ENCODE results near the gene CMTM1.
A peak's percentile ranks its signal among the peaks of the same experiment; 100 is the strongest.

Gene CMTM1

GRCh38 chr16:66539623-66540469 is 26.4 kb upstream of the CMTM1 start:
- no peak for DNase-seq

- DNase-seq: no peak
These were observed 24.6 kb upstream of the CMTM1 start for GRCh38 chr16:66541388-66542355.

GRCh38 chr16:66542396-66542795 is 23.8 kb upstream of the CMTM1 start:
- no peak for DNase-seq

- no peak for DNase-seq
These were observed 22.7 kb upstream of the CMTM1 start for GRCh38 chr16:66543541-66543940.

GRCh38 chr16:66544016-66544757 is 22.1 kb upstream of the CMTM1 start:
- DNase-seq: no peak

- no peak for DNase-seq
These were observed 18.9 kb upstream of the CMTM1 start for GRCh38 chr16:66547101-66547989.

- DNase-seq: no peak
These were observed 18.2 kb upstream of the CMTM1 start for GRCh38 chr16:66548068-66548467.

- DNase-seq: no peak
These were observed 17.4 kb upstream of the CMTM1 start for GRCh38 chr16:66548868-66549267.

- peak; percentile 70 for DNase-seq
These were observed 16.7 kb upstream of the CMTM1 start, which contains the start of gene TK2 for GRCh38 chr16:66549284-66550131. TSS of gene TK2 (minus strand) at chr16:66550122. CDS start at chr16:66550061, 61 bp downstream.

- DNase-seq: no peak
These were observed 14.9 kb upstream of the CMTM1 start for GRCh38 chr16:66551348-66551759.

- DNase-seq: no peak
These were observed 14.4 kb upstream of the CMTM1 start for GRCh38 chr16:66551788-66552285.

- DNase-seq: peak; percentile 95
These were observed 13.7 kb upstream of the CMTM1 start, which contains the start of gene CKLF for GRCh38 chr16:66552286-66553177. TSS of gene CKLF (plus strand) at chr16:66552576. CDS start at chr16:66552716, 140 bp downstream.

GRCh38 chr16:66553223-66553622 is 13.0 kb upstream of the CMTM1 start:
- no peak for DNase-seq

GRCh38 chr16:66554021-66554420 is 12.2 kb upstream of the CMTM1 start:
- DNase-seq: no peak

- no peak for DNase-seq
These were observed 11.7 kb upstream of the CMTM1 start for GRCh38 chr16:66554495-66554894.

GRCh38 chr16:66560107-66560506 is 6.1 kb upstream of the CMTM1 start:
- no peak for DNase-seq

GRCh38 chr16:66561381-66562080 is 4.7 kb upstream of the CMTM1 start:
- no peak for DNase-seq

- DNase-seq: no peak
These were observed 3.8 kb upstream of the CMTM1 start for GRCh38 chr16:66562409-66562808.

GRCh38 chr16:66562986-66563385 is 3.3 kb upstream of the CMTM1 start:
- no peak for DNase-seq
